B cell (primary cell): ENCODE measurements around the gene MYLK2. TPM values are rescaled to one million over a fixed set of nuclear protein-coding genes. Genes with fewer than 3 reads are reported as not detected.

ENCODE experiments used
- ATAC-seq: fragments of 200-7000 bp; cut with Tn5 transposase; one replicate; pipeline ENCODE4 v1.10.0; 2021; ENCODE audit warnings: low read depth, mild to moderate bottlenecking, moderate number of reproducible peaks, moderate library complexity
- CTCF ChIA-PET: fragments of 350-600 bp; sonication (Branson Sonifier 250); formaldehyde crosslinking; loops from one replicate; lab custom pipeline; 2021; ENCODE audit warnings: antibody characterized with exemption, inconsistent platforms; lab: Charles Lee
- POLR2A ChIA-PET: fragments of 350-600 bp; sonication (Branson Sonifier 250); formaldehyde crosslinking; loops from one replicate; lab custom pipeline; 2021; ENCODE audit warnings: antibody characterized with exemption; lab: Charles Lee
- DNase-seq: peaks from one replicate; pipeline ENCODE4 v3.0.0; 2013
- H2AFZ ChIP-seq: 2 replicates; pipeline ENCODE4 v1.6.1; 2012; ENCODE audit warnings: mild to moderate bottlenecking, low read depth, low read length; ENCODE audit not compliant: insufficient read depth, poor library complexity, severe bottlenecking
- H3K27ac ChIP-seq, 2 donors: 1 replicate in 1 of 2; 2 replicates in 1 of 2; pipeline ENCODE4 v1.5.1; 2012 to 2013; ENCODE audit warnings: low read length in 2 of 2, mild to moderate bottlenecking in 2 of 2, moderate library complexity in 1 of 2
- H3K27me3 ChIP-seq, 4 experiments: fragments of 200-600 bp in 1 of 4; sonication (generic) in 1 of 4; replicated peaks in 1 of 4; 1 replicate in 2 of 4; 2 replicates in 2 of 4; pipeline versions ENCODE4 v1.6.1 to v1.7.0; 2013 to 2016; ENCODE audit warnings: low read length in 3 of 4, mild to moderate bottlenecking in 2 of 4, mixed read lengths in 1 of 4, moderate library complexity in 1 of 4; ENCODE audit not compliant: insufficient read depth in 4 of 4, control insufficient read depth in 3 of 4; ENCODE audit errors: control extremely low read depth in 1 of 4
- H3K36me3 ChIP-seq, 2 experiments: replicated peaks in 1 of 2; 1 replicate in 1 of 2; 2 replicates in 1 of 2; pipeline versions ENCODE4 v1.6.1 to v1.7.1; 2013; ENCODE audit warnings: low read length in 1 of 2; ENCODE audit not compliant: insufficient read depth in 2 of 2, control insufficient read depth in 1 of 2; ENCODE audit errors: control extremely low read depth in 1 of 2, extremely low read depth in 1 of 2
- H3K4me1 ChIP-seq, 2 donors: fragments of 200-600 bp in 1 of 2; sonication (generic) in 1 of 2; 1 replicate in 1 of 2; 2 replicates in 1 of 2; pipeline versions ENCODE4 v1.5.1 to v1.6.1; 2013 to 2017; ENCODE audit warnings: low read length in 2 of 2; ENCODE audit not compliant: control insufficient read depth in 2 of 2, insufficient read depth in 2 of 2
- H3K4me2 ChIP-seq: replicated peaks from 2 replicates; pipeline ENCODE3; 2012; ENCODE audit warnings: mild to moderate bottlenecking, low read depth, low read length; ENCODE audit not compliant: poor library complexity, severe bottlenecking
- H3K4me3 ChIP-seq, 5 experiments: fragments of 200-600 bp in 1 of 5; sonication (generic) in 1 of 5; 1 replicate in 3 of 5; 2 replicates in 2 of 5; pipeline versions ENCODE4 v1.5.1 to v1.7.0; 2011 to 2016; ENCODE audit warnings: low read length in 4 of 5, mild to moderate bottlenecking in 4 of 5, low read depth in 2 of 5, control low read depth in 1 of 5, moderate library complexity in 1 of 5; ENCODE audit not compliant: insufficient read depth in 1 of 5; ENCODE audit errors: control extremely low read depth in 1 of 5, extremely low read depth in 1 of 5
- H3K79me2 ChIP-seq: fragments of 200-600 bp; sonication (generic); one replicate; pipeline ENCODE4 v1.6.0; 2016; ENCODE audit warnings: low read length; ENCODE audit not compliant: control insufficient read depth, insufficient read depth
- H3K9ac ChIP-seq: fragments of 200-600 bp; sonication (generic); 2 replicates; pipeline ENCODE4 v1.6.1; 2017; ENCODE audit warnings: mild to moderate bottlenecking, low read length, moderate library complexity
- H3K9me3 ChIP-seq, 3 donors: one replicate each; pipeline versions ENCODE4 v1.6.1 to v1.7.1; 2013; ENCODE audit warnings: low read length in 2 of 3; ENCODE audit not compliant: control insufficient read depth in 2 of 3, insufficient read depth in 1 of 3; ENCODE audit errors: control extremely low read depth in 1 of 3
- H4K20me1 ChIP-seq: 2 replicates; pipeline ENCODE4 v1.6.0; 2012; ENCODE audit warnings: mild to moderate bottlenecking, low read length; ENCODE audit not compliant: insufficient read depth, control insufficient read depth, poor library complexity, severe bottlenecking
- H3K27ac Mint-ChIP-seq: one replicate; pipeline ENCODE4 v1.8.0; 2021; ENCODE audit warnings: mixed read lengths
- H3K27me3 Mint-ChIP-seq: one replicate; pipeline ENCODE4 v1.8.0; 2021; ENCODE audit warnings: mixed read lengths
- H3K4me1 Mint-ChIP-seq: one replicate; pipeline ENCODE4 v1.8.0; 2021; ENCODE audit warnings: mixed read lengths
- H3K4me3 Mint-ChIP-seq: one replicate; pipeline ENCODE4 v1.8.0; 2021; ENCODE audit warnings: mixed read lengths
- H3K9me3 Mint-ChIP-seq: one replicate; pipeline ENCODE4 v1.8.0; 2022; ENCODE audit warnings: mixed read lengths; ENCODE audit not compliant: insufficient read depth
- CTCF ChIP-seq: fragments of 200-600 bp; IDR thresholded peaks from one replicate; pipeline ENCODE4 v1.8.0; 2022; ENCODE audit warnings: antibody characterized with exemption, mild to moderate bottlenecking
- EZH2 ChIP-seq: IDR thresholded peaks from 2 replicates; pipeline ENCODE4 v1.6.1; 2012; ENCODE audit warnings: borderline replicate concordance, low read depth, mild to moderate bottlenecking, moderate library complexity, low read length; ENCODE audit not compliant: insufficient read depth, poor library complexity, severe bottlenecking
- WGBS: methylation state at CpG from one replicate; pipeline ENCODE4 v1.1.5; 2013; ENCODE audit warnings: missing lambda C conversion rate; ENCODE audit not compliant: insufficient coverage; 5-methylcytosine and 5-hydroxymethylcytosine counted together
- intact Hi-C: fragments of 100-400 bp; cut with micrococcal nuclease; formaldehyde crosslinking; loops from one replicate; pipeline ENCODE4 v1.10.0; 2022
- polyA plus RNA-seq: library from polyadenylated mRNA; depleted of rRNA; stranded (reverse); fragments of >200 nt; gene quantifications from 2 replicates; pipeline ENCODE4 v1.2.3, GENCODE V29; 2012
- total RNA-seq, 2 donors: library from RNA; stranded (reverse); fragments of 120-200 nt in 1 of 2; gene quantifications; 1 replicate in 1 of 2; 2 replicates in 1 of 2; pipeline versions ENCODE4 v1.2.3 to v1.2.4, GENCODE V29; 2013 to 2022

Gene MYLK2
- total and polyA plus RNA-seq, 2 donors (not counting 1 experiment from before 2014, with no cell fraction given) = not detected

DNA sequence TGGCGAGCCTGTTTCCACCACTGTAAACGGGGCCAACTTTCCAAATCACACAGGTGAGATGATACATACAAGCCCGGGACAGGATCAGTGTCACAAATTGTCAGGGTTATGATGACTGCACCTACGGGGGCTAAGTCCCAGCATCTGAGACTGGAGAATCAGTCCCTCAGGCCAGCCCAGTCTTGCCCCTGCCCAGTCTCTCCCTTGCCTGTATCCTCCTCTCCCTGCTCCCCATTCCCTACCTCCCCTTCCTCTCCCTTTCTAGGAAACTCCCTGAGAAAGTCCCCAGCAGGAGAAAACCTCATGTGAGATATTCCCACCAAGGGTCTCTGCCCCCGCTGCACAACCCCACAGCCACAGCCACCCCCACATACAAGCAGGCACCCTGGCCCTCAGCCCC, 24.7 kb downstream of the MYLK2 start:
- ATAC-seq = no peak
- H3K36me3 ChIP-seq = no peaks in the 10 kb centered on the region
- H3K27me3 ChIP-seq = peaks cover 0 to under 1% (median 0%) of the 10 kb centered on the region in 4 experiments
- Mint-ChIP-seq H3K9me3 (no peaks in the 10 kb centered on the region), H3K27ac (no peak overlapping the region), H3K4me1 (peaks cover 8% of the 10 kb centered on the region), H3K27me3 (peaks cover 1% of the 10 kb centered on the region), H3K4me3 (no peak overlapping the region)
- H3K79me2 ChIP-seq = no peaks in the 10 kb centered on the region
- WGBS = 94% methylated on average over 5 of the region's 5 CpGs
- no peaks in the 10 kb centered on the region for H4K20me1 ChIP-seq
- POLR2A ChIA-PET = no interaction called here
- no peak overlapping the region for H3K4me2 ChIP-seq
- H3K27ac ChIP-seq = no peak overlapping the region
- no peak for DNase-seq
- H3K4me3 ChIP-seq = no peak overlapping the region
- no peak overlapping the region for H2AFZ ChIP-seq
- H3K9ac ChIP-seq = no peak overlapping the region
- no peak for TF ChIP-seq EZH2
- no peak for TF ChIP-seq CTCF
- intact Hi-C loops = no loop called here
- H3K4me1 ChIP-seq = peaks cover 0 to 6% of the 10 kb centered on the region in 2 donors
- H3K9me3 ChIP-seq = no peaks in the 10 kb centered on the region
- CTCF ChIA-PET = interaction anchor here (1.3 kb wide), 1 partner anchor 75 kb away, joined by 3 read pairs; no protein-coding TSS in a partner anchor

GRCh38 chr20:31844737-31845299, 25.7 kb downstream of the MYLK2 start:
- no peaks in the 10 kb centered on the region for H3K79me2 ChIP-seq
- H3K9me3 ChIP-seq = no peaks in the 10 kb centered on the region
- 95% methylated on average over 28 of the region's 28 CpGs for WGBS
- H3K4me2 ChIP-seq = no peak overlapping the region
- Mint-ChIP-seq H3K27me3 (peaks cover 7% of the 10 kb centered on the region), H3K9me3 (no peaks in the 10 kb centered on the region), H3K4me1 (peaks cover 8% of the 10 kb centered on the region), H3K4me3 (no peak overlapping the region), H3K27ac (no peak overlapping the region)
- no peak overlapping the region for H2AFZ ChIP-seq
- ChIA-PET CTCF (interaction anchor here (0.6 to 2.8 kb wide), 5 partner anchors 11 to 99 kb away, joined by 3 to 12 read pairs (median 3); no protein-coding TSS in a partner anchor), POLR2A (no interaction called here)
- peaks cover 0 to 6% of the 10 kb centered on the region in 2 donors for H3K4me1 ChIP-seq
- H3K27ac ChIP-seq = no peak overlapping the region
- DNase-seq (no peak), ATAC-seq (no peak)
- peaks cover 0 to 2% (median 0%) of the 10 kb centered on the region in 4 experiments for H3K27me3 ChIP-seq
- no peaks in the 10 kb centered on the region for H3K36me3 ChIP-seq
- no peak overlapping the region for H3K9ac ChIP-seq
- intact Hi-C loops = no loop called here
- H4K20me1 ChIP-seq = no peaks in the 10 kb centered on the region
- H3K4me3 ChIP-seq = no peak overlapping the region
- TF ChIP-seq EZH2 (no peak), CTCF (no peak)
